Adipose tissue (tissue), 3 donors: Measurements from ENCODE around the gene RSBN1. TPM values are rescaled to one million over a fixed set of nuclear protein-coding genes. Genes with fewer than 3 reads are reported as not detected.

Experiments
- H3K27ac ChIP-seq: one replicate; pipeline ENCODE4 v1.5.1; 2013; ENCODE audit warnings: low read depth, low read length
- WGBS, 3 donors: extraction: QIAGEN DNeasy Blood & Tissue Kit; methylation state at CpG; one replicate each; pipeline ENCODE4 v1.1.7; 2013; 5-methylcytosine and 5-hydroxymethylcytosine counted together
- polyA plus RNA-seq, 3 donors: library from polyadenylated mRNA; stranded (reverse); fragments of 200-250 nt; gene quantifications; one replicate each; pipeline ENCODE4 v1.2.3, GENCODE V29; 2013
- donor health status: healthy with polysubstance abuse.
- donor health status: Bipolar disorder and iron deficiency.
- donor health status: healthy.

RSBN1 gene
- polyA plus RNA-seq, 3 donors, result 3.6 to 5.6 (median 4.2) TPM

DNA sequence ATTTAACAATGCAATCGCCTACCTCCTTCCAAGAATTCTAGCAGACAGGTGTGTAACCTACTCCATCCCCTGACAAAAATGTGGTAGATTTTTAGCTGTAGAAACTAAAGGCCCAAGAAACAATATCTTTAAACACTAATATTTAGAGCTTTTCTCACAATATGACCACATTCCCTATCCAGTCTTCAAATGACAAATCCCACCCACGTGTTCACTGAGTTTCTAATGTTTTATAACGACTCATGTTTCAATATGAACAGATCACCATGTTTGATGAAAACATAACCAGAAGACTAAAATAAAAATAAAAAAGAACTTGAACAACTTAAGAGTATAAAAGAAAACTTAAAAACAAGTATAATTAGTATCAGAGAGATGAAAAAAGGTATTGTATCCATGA is 24.6 kb downstream of the RSBN1 start:
- WGBS, 3 donors, result 86 to 89% (median 86%) methylated on average over 3 of the region's 3 CpGs
- H3K27ac ChIP-seq, result no peak overlapping the region

DNA sequence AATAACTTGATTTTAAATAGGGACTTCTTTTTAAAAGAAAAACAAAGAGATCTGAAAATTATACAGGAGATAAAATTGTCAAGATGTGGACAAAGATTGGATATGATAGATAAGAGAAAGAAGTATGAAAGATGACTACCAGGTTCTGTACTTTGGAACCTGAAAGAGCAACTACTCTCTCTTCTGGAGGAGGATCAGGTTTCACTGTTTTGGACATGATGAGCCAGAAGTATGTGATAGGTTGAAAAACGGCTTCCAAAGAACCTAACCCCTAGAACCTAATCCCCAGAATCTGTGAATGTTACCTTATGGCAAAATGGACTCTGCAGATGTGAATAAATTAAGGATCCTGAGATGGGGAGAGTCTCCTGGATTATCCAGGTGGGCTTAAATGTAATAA is 26.2 kb downstream of the RSBN1 start:
- no peak overlapping the region for H3K27ac ChIP-seq
- WGBS, 3 donors, result 37 to 66% (median 53%) methylated on average over 1 of the region's 1 CpG

DNA sequence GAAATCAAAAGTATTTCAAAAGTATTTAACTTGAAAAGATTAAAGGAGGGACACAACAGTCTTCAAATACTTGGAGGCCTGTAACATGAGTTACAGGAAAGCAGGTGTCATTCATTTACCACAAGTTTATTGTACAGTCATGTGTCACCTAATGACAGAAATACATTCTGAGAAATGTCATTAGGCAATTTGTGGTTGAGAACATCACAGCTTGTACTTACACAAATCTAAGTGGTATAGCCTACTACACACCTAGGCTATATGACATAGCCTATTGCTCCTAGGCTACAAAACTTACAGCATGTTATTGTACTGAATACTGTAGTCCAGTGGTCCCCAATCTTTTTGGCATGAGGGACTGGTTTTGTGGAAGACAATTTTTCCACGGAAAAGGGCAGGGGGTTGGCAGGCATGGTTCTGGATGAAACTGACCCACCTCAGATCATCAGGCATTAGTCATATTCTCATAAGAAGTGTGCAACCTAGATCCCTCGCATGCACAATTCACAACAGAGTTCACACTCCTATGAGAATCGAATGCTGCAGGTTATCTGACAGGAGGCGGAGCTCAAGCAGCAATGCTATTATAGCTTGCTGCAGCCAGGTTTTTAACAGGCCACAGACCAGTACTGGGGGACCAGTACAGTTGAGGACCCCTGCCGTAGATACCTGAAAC is 28.0 kb downstream of the RSBN1 start:
- whole genome bisulfite sequencing, 3 donors, result 56 to 81% (median 76%) methylated on average over 5 of the region's 5 CpGs
- peak overlapping the region; percentile 31 for H3K27ac ChIP-seq

DNA sequence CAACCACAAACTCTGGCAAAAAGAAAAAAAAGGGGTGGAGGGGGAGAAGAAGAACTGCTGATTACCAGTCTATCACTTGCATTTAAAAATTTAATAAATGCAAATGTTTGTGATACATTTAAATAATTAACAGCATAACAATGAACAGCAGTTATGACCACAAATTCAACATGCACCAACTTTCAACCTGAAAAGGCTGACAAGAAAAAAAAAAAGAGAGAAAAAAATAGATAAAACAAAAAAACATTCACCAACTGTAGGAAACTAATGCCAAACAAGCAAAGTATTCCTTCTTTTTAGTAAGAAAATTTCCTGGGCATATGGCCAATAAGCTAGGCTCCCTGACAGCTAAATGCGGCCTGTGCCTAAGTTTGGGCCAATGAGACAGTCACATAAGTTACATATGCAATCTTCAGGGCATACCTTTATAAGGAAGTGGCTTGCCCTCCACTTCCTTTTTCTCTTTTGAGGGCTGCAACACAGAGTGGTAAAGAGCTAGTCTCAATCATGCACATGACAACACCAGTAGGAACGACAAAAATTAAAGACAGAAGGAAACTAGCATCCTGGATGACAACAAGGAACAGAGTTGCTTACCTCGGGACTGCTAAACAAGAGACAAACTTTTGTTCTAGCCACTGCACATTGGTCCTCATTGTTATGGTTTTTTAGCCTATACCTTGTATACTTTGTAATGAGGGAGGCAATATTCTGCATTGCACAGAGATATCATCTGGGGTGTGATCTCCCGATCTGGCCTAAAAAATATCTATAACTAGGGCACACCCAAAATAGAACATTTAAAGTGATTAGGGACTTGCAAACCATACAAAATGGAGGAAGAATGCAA is 28.8 kb downstream of the RSBN1 start:
- H3K27ac ChIP-seq, result no peak overlapping the region
- 23 to 44% (median 29%) methylated on average over 4 of the region's 4 CpGs for WGBS, 3 donors

DNA sequence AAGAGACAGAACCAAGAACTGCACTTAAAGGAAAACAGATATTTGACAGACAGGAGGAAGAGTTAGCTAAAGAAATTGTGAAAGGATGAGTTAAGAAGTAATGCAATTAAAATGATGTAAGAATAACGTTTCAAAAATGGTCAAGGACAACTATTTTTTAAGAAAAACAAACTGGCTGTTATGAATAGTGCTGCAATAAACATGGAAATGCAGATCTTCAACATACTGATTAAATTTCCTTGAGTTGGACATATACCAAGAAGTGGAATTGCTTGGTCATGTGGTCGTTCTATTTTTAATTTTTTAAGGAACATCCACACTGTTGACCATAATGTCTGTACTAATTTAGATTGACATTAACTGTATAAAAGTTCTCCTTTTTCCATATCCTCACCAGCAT is 29.9 kb downstream of the RSBN1 start:
- H3K27ac ChIP-seq, result no peak overlapping the region
- WGBS, 3 donors, result 10 to 29% (median 14%) methylated on average over 2 of the region's 2 CpGs

DNA sequence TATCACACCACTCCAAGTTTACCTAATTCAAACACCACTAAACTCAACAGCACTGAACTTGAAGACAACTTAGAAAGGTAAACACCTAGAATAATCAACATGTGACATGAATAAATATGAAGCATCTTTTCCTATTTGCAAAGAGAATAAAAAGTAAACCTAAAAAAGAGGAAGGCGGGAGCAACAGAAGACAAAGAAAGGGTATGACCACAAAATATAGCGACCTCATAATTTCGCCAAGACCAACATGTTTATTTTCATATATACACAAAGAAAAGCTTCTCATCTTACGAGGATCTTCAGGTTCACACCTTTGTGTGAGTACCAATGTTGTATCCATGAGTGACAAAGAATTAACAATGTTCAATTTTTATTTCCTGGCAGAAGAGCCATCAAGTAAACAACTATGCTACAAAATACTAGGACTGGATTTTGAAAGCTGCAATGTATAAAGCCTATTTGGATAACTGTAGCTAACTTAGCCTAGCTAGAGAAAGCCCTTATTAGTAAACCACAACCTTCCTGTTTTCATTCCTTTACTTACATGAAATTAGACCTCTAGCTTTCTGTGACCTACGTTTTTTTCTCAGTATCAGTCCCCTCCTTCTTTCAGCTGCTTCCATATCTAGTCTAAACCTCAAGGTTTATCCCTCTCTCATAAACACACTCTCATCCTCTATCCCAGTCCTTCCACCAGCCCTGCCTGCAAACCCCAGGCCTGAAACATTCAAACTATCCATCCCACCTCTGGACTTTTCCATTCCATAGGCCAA is 31.7 kb downstream of the RSBN1 start:
- no peak overlapping the region for H3K27ac ChIP-seq
- 55 to 81% (median 62%) methylated on average over 5 of the region's 5 CpGs for WGBS, 3 donors

DNA sequence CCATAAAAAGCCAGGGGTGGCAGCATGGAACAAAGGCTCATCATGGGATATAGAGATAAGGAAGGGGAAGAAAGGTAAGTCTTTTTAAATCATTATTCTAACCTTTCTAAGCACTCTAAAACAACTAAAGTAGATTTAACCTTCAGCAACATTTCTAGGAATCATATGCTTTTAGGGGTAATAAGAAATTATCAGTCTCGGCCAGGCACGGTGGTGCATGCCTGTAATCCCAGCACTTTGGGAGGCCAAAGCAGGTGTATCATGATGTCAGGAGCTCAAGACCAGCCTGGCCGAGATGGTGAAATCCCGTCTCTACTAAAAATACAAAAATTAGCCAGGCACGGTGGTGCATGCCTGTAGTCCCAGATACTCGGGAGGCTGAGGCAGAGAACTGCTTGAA is 32.7 kb downstream of the RSBN1 start:
- 89 to 94% (median 92%) methylated on average over 6 of the region's 6 CpGs for WGBS, 3 donors
- no peak overlapping the region for H3K27ac ChIP-seq

DNA sequence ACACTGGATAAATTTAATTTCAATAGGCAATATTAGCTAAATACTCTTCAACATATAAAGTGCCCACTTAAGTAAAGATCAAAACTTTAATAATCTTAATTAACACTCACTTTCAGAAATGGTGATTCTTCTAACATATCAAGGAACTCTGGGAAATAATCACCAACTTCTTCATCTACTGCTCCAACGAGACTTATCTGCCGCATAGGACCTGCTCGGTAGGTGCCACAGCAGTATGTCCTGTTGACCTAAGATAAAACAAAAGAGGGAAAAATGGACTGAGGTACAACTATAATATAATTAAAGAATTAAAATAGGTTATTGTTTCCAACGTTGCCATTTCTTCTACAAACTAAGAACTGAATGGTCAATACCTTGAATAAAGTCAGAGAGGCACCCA is 34.7 kb downstream of the RSBN1 start:
- WGBS, 3 donors, result 55 to 93% (median 92%) methylated on average over 4 of the region's 4 CpGs
- H3K27ac ChIP-seq, result no peak overlapping the region

DNA sequence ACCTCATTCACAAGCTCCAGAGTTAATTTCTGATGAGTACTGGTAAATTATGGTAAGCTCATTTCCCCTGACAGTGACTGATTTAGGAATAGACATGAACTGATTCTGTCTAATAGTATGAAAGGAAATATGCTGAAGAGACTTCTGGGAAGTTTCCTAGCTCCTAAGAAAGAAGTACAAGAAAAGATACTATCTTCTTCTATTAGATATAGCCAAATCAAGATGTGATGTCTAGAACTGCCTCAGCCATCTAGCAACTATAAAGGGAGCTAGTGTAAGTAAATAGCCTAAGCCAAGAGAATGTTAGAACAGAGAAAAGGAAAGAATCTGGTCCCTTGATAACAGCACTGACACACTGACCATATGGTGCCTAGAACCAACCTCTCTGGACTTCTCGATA is 42.2 kb downstream of the RSBN1 start:
- H3K27ac ChIP-seq, result no peak overlapping the region
- WGBS, 3 donors, result 86 to 93% (median 92%) methylated on average over 1 of the region's 1 CpG

DNA sequence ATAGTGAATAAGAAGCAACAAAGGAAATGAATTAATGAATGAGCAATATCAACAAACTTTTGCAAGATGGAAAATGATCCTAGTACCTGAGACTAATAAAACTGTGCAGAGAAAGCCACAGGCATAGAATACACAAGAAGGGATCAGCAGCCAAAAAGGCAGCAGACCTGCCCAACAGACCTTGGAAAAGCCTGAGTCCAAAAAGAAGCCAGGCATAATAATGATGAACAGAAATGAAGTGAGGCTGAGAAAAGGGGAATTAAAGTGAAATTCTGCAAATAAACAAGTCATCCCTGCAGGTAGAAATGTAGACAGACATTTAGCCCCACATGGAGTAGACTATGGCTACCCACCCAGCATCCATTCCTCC is 42.7 kb downstream of the RSBN1 start:
- no peak overlapping the region for H3K27ac ChIP-seq

DNA sequence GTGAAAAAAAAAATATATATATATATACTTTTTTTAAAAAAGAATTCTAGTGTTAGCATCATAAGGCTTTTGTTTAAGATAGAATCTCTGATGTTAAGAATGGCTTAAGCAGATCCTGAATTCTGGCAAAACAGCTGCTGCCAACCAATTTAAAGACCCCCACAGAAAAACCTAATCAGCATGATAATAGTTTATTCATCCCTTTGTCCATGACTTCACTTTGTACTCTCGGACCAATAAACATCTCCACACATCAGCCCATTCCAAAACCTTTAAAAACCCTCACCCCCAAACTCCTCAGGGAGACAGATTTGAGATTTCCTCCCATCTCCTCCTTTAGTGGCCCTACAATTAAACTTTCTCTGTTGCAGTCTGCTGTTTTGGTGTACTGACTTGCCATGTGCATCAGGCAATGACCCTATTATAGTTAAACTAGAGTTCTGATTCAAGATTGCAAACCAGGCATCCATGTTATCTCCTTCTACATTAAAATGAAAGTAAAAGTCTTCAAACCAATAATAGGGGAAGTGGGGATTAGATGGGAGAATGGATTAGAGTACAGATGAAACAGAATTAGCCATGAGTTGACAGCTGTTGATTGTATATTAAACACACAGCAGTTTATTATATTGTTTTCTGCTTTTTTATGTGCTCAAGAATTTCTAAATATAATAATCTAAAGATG is 43.2 kb downstream of the RSBN1 start:
- no peak overlapping the region for H3K27ac ChIP-seq
- WGBS, 3 donors, result 85 to 90% (median 89%) methylated on average over 1 of the region's 1 CpG

DNA sequence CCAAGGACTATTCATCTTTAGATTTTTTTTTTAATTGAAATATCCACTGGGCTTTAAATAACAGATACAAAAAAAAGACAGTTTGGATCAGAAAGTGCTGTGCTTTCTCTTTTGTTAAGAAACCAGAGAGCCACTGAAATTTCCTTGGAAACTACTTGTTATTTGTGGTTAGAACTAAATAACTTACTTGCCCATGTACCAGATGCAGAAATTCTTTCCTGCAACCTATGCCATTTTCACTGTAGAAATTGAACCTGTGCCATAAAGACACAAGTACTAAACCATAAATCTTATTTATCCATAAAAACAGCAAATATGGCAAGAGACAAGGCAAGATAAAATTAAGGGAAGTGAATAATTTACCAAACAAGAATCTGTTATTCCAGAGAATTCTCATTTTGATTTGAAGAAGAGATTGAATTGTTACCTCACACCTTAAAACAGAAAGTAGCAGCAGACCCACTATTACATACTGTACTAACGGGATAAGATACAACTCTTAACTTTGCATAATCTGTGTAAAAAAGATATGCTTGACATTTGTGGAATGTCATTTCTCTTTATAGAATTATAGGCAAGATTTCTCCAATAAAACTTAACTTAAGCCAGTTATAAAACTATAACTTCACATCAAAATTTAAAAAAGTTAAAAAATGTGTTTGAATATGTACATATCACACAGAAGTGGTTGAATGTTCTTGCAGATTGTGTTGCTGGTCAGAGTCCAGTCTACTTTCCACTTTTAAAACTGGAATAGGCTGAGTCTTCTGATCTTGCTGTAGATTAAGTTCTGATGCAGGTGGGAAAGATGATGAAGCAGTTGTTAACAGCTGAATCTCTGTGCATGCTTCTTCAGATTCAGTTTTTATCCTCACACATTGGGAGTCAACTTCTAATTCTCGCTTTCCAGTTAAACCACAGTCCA is 46.7 kb downstream of the RSBN1 start:
- no peak overlapping the region for H3K27ac ChIP-seq
- 88 to 93% (median 89%) methylated on average over 2 of the region's 2 CpGs for WGBS, 3 donors

DNA sequence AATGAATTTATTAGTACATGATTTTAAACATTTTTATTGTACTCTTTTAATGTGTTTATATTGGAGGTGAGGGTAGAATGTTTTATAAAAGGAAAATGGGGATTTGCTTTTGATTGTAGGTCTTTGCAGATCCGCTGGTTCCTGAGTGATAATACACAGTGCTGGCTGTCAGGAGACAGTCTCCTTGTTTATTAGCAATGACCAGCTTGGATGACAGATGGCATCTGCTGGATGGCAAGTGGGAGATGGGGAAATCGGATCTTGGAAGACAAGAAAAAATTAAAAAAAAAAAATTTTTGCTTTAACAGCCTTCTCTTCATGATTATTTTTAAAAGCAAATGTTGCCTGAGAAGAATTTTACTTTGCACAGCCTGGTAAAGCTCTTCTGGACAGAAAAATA is 48.6 kb downstream of the RSBN1 start:
- 83 to 92% (median 87%) methylated on average over 2 of the region's 2 CpGs for WGBS, 3 donors
- no peak overlapping the region for H3K27ac ChIP-seq

DNA sequence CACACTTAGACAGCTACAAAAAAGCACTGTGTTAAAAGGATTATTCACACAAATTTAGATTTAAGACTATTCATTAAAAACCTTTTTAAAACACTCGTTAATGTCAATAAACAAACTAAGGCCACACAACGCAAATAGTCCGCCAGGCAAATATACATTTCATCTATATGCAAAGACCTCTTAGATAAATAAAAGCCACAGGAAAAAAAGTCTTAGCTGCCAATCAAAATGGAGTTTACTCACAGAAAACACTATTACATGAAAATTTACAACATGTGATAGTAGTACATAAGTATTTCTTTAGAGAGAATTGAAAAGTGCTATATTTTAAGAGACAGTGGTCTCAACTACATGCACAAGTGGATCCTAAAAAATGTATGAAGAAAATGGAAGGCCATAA is 50.3 kb downstream of the RSBN1 start:
- no peak overlapping the region for H3K27ac ChIP-seq

DNA sequence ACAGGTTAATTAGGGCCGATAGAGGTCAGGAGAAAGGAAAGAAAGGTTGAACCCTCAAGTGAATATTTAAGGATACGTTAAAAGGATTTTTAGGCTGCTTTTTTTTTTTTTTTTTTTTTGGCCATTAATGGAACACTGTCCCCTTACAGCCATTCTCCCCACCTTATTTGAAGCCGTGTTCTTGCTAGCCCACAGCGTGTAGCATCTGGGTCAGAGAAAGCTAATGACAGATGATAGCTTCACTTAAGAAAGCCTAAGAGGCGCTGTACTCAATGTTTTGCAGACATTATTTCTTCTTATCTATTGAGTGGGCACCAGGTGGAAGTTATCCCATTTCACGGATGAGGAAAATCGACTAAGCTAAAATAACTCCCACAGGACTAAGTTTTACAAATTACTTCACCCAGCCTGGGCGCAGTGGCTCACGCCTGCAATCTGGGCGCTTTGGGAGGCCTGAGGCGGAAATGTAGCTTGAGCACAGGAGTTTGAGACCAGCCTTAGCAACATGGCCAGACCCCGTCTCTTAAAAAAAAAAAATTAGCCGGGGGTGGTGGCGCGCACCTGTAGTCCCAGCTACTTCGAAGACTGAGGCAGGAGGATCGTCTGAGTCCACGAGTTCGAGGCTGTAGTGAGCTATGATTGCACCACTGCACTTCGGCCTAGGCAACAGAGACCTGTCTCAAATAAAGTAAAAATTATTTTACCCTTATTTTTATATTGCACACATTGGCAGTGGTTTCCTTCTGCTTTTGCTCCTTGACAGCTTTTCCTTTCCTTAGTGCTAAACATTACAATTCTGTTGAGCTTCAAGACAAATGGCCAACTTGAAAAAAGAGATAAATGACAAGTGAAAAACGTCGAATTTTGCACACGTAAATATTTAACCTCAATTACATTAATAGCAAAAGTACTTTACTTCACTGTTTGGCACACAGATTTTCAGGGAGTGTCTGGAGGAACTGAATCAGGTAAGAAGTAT is 51.9 kb downstream of the RSBN1 start:
- 58 to 69% (median 58%) methylated on average over 23 of the region's 23 CpGs for WGBS, 3 donors
- H3K27ac ChIP-seq, result no peak overlapping the region

More for the DNA sequence above, 50.3 kb downstream of the RSBN1 start:
- WGBS, 3 donors, result 70 to 95% (median 89%) methylated on average over 3 of the region's 3 CpGs

DNA sequence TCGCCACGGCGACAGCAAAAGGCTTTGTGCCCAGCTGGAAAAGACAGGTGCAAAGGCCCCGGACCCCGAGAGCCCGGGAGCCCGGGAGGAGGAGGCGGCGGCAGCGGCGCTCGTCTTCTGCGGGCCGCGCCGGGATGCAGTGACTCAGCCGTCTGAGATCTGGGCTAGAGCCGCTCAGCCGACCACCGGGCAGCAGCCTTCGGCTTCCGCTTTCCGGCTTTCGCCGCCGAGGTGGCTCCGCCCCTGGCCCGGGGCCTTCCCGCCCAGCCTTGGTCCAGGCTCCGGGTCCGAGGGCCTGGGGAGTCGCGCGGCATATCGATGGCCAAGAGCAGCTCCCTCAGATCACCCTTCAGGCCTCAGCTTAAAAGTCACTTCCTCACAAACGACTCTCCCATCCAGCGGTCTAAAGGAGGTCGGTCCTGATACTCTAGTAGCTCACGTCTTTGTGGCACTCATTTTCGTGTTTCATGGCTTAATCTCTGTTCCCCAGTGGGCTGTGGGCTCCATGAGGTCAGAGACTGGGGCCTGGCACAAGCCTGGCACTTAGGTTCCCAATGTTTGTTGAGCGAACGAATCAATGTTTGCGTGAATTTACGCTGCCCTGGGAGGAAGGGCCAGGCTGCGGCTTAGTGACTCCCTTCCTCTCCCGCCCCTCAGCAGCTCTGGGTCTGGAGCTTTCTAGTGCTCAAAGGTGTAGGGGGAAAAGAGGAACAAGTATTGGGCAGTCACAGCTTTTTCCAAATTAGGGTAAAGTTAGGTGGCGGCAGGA is 52.8 kb downstream of the RSBN1 start, which contains the start of gene PHTF1:
Gene PHTF1 (minus strand): TSS at position 154 of the 769 bp plus-strand sequence. CDS start 783 bp downstream, outside the sequence.
- 0 to 2% (median 1%) methylated on average over 37 to 47 of the region's 47 CpGs for WGBS, 3 donors
- H3K27ac ChIP-seq, result peak within 1 kb of the TSS; percentile 94
